Upper lobe of left lung (tissue), 6 donors: Measurements from ENCODE around the gene PPEF2. TPM values are rescaled to one million over a fixed set of nuclear protein-coding genes. Genes with fewer than 3 reads are reported as not detected.

ENCODE experiments used
- ATAC-seq, 2 donors: fragments of 200-7000 bp; cut with Tn5 transposase; one replicate each; pipeline ENCODE4 v1.9.1; 2022; ENCODE audit warnings: mild to moderate bottlenecking in 2 of 2, moderate library complexity in 2 of 2; ENCODE audit not compliant: low FRiP score in 2 of 2
- DNase-seq, 2 donors: peaks; one replicate each; pipeline ENCODE4 v3.0.0-alpha.2; 2019 to 2020
- H3K27ac ChIP-seq, 4 donors: fragments of 200-600 bp; sonication (generic); one replicate each; pipeline ENCODE4 v1.5.1; 2016 to 2019
- H3K27me3 ChIP-seq, 4 donors: fragments of 200-600 bp; sonication (generic); one replicate each; pipeline ENCODE4 v1.5.1; 2017 to 2019
- H3K36me3 ChIP-seq, 4 donors: fragments of 200-600 bp; sonication (generic); one replicate each; pipeline ENCODE4 v1.5.1; 2016 to 2019
- H3K4me1 ChIP-seq, 4 donors: fragments of 200-600 bp; sonication (generic); one replicate each; pipeline ENCODE4 v1.5.1; 2018 to 2019
- H3K4me3 ChIP-seq, 4 donors: fragments of 200-600 bp; sonication (generic); one replicate each; pipeline ENCODE4 v1.5.1; 2017 to 2019; ENCODE audit warnings: mild to moderate bottlenecking in 2 of 4, moderate library complexity in 1 of 4
- H3K9me3 ChIP-seq, 4 donors: fragments of 200-600 bp; sonication (generic); one replicate each; pipeline ENCODE4 v1.5.1; 2018 to 2019
- EP300 ChIP-seq, 4 donors: sonication (generic); formaldehyde crosslinking; IDR thresholded peaks; one replicate each; pipeline ENCODE4 v1.5.1; 2017; ENCODE audit warnings: antibody characterized with exemption in 4 of 4, control low read depth in 2 of 4
- POLR2A ChIP-seq, 4 donors: fragments of 450-650 bp; IDR thresholded peaks; one replicate each; pipeline ENCODE4 v1.5.1; 2016 to 2017; ENCODE audit warnings: antibody characterized with exemption in 4 of 4, mild to moderate bottlenecking in 2 of 4
- POLR2AphosphoS5 ChIP-seq, 2 donors: sonication (generic); formaldehyde crosslinking; IDR thresholded peaks; one replicate each; pipeline ENCODE4 v1.5.1; 2017; ENCODE audit warnings: antibody characterized with exemption in 2 of 2
- WGBS, 2 donors: methylation state at CpG; one replicate each; pipeline ENCODE4 v1.1.5; 2017 to 2018; 5-methylcytosine and 5-hydroxymethylcytosine counted together
- total RNA-seq, 6 donors: library from RNA; depleted of rRNA in 4 of 6; stranded (reverse); fragments of >200 nt in 4 of 6; gene quantifications; one replicate each; pipeline versions ENCODE4 v1.1.0 to v1.2.1, GENCODE V29; 2016 to 2021
- TF ChIP-seq, protein P1 (sequence below), 6 experiments: fragments of 450-650 bp in 4 of 6; fragments of 200-600 bp in 2 of 6; sonication (generic) in 2 of 6; IDR thresholded peaks; one replicate each; pipeline ENCODE4 v1.5.1; 2016 to 2019; ENCODE audit warnings: antibody characterized with exemption in 6 of 6
- donor health status: DM: no; HTN: no; CAD: no; lungs with moderate emphysema.
- donor health status: DM: no; HTN: yes; CAD: no; lungs with severe emphysema.

PPEF2 gene, protein sequence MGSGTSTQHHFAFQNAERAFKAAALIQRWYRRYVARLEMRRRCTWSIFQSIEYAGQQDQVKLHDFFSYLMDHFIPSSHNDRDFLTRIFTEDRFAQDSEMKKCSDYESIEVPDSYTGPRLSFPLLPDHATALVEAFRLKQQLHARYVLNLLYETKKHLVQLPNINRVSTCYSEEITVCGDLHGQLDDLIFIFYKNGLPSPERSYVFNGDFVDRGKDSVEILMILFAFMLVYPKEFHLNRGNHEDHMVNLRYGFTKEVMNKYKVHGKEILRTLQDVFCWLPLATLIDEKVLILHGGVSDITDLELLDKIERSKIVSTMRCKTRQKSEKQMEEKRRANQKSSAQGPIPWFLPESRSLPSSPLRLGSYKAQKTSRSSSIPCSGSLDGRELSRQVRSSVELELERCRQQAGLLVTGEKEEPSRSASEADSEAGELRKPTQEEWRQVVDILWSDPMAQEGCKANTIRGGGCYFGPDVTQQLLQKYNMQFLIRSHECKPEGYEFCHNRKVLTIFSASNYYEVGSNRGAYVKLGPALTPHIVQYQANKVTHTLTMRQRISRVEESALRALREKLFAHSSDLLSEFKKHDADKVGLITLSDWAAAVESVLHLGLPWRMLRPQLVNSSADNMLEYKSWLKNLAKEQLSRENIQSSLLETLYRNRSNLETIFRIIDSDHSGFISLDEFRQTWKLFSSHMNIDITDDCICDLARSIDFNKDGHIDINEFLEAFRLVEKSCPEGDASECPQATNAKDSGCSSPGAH
- total RNA-seq: not detected

DNA sequence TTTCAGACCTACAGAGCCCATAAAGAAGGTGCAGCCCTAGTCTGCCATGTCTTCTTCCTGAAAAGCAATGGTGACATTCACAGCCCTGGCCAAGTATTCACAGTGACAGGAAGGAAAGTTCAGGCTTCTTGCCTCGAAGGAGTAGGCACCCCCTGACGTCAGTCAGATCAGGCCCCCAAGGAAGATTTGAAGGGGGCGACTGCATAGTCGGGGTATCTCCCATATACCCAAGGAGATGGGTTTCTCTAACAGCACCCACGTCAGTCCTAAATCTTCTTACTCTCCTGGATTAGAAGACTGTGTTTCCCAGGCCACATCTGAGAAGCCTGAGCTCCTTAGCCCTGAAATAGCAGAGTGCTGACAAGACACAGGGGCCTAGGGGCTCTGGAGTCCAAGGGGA is at the start of gene PPEF2:
TSS of gene PPEF2 (minus strand) at position 101 of the 400 bp plus-strand sequence. CDS start 6,127 bp downstream, outside the sequence.
- Histone ChIP-seq H3K27me3 (no peaks in the 10 kb centered on the region), H3K4me1 (no peaks in the 10 kb centered on the region), H3K27ac (no peak within 1 kb of the TSS), H3K36me3 (no peaks in the 10 kb centered on the region), H3K4me3 (no peak within 1 kb of the TSS), H3K9me3 (no peaks in the 10 kb centered on the region)
- WGBS, 2 donors: 78 to 91% methylated on average over 4 to 5 of the region's 5 CpGs
- DNase-seq (no peak), ATAC-seq (no peak)
- TF ChIP-seq, protein P1, sequence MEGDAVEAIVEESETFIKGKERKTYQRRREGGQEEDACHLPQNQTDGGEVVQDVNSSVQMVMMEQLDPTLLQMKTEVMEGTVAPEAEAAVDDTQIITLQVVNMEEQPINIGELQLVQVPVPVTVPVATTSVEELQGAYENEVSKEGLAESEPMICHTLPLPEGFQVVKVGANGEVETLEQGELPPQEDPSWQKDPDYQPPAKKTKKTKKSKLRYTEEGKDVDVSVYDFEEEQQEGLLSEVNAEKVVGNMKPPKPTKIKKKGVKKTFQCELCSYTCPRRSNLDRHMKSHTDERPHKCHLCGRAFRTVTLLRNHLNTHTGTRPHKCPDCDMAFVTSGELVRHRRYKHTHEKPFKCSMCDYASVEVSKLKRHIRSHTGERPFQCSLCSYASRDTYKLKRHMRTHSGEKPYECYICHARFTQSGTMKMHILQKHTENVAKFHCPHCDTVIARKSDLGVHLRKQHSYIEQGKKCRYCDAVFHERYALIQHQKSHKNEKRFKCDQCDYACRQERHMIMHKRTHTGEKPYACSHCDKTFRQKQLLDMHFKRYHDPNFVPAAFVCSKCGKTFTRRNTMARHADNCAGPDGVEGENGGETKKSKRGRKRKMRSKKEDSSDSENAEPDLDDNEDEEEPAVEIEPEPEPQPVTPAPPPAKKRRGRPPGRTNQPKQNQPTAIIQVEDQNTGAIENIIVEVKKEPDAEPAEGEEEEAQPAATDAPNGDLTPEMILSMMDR (IDR thresholded peaks at IDR 0.05): no peak
- TF ChIP-seq POLR2A (IDR thresholded peaks at IDR 0.05): no peak
- TF ChIP-seq EP300 (IDR thresholded peaks at IDR 0.05): no peak
- no peak for TF ChIP-seq POLR2AphosphoS5 (IDR thresholded peaks at IDR 0.05)

DNA sequence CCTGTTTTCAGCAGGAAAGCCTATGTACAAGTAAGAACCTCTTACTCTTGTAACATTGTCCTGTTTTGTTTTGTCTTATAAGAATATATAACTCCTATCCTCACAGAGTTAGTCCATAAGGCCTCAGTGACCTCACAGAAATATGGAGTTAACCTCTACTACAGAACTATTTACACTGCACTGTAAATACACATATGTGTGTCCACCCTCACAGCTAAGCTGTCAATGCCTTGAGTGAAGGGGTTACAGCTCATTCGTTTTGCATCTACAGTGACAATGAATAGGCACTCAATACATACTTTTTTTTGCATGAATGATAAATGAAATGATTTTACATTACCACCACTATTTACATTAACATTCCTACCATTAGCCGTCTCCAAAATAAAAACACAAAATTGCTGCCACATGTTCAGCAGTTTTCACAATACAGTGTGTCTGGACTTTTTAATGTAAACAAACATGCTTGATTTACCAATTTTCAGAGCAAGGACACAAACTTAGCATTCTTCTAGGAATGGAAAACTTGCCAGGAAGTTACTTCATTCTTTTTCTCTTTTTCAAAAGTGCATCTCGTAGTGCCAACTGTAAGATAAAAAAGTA is 48.1 kb upstream of the PPEF2 start:
- whole genome bisulfite sequencing, 2 donors: 78% methylated on average over 3 of the region's 3 CpGs
- Histone ChIP-seq H3K27ac (no peak overlapping the region), H3K4me1 (no peaks in the 10 kb centered on the region), H3K9me3 (no peaks in the 10 kb centered on the region), H3K36me3 (peaks cover 18 to 71% (median 47%) of the 10 kb centered on the region in 4 donors), H3K4me3 (no peak overlapping the region), H3K27me3 (no peaks in the 10 kb centered on the region)
- TF ChIP-seq, protein P1 (IDR thresholded peaks at IDR 0.05): no peak
- TF ChIP-seq EP300 (IDR thresholded peaks at IDR 0.05) (no peak), POLR2AphosphoS5 (IDR thresholded peaks at IDR 0.05) (no peak), POLR2A (IDR thresholded peaks at IDR 0.05) (no peak)
- no peak for ATAC-seq
- DNase-seq: no peak

DNA sequence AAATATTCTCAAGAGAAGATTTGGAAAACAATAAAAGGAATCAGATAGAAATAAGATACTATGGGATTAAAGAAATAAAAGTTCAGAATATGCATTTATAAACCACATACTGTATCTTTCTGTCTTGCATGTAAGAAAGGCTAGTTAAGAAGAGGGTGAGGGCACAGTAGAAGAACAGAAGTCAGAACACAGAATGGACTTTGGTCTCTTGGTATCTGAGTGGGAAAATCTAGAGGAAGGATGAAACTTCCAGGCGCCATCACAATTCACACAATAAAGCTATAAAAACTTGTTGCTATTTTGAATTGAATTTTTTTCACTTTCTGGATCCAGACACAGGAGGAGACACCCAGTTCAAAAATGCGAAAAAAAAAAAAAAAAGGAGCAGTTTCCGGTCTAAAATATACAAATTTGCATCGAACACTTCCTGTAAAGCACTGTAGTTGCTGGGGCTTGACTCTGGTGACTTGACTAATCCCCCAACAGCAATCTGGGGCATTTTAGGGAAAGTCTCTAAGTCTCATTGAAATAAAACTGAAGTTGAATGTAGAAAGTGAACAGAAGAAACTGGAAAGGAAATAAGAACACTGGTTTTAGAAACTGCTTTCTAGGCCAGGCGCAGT is 46.7 kb upstream of the PPEF2 start:
- WGBS, 2 donors: 68 to 85% methylated on average over 5 of the region's 5 CpGs
- Histone ChIP-seq H3K36me3 (peaks cover 17 to 58% (median 35%) of the 10 kb centered on the region in 4 donors), H3K4me1 (no peaks in the 10 kb centered on the region), H3K27me3 (no peaks in the 10 kb centered on the region), H3K9me3 (no peaks in the 10 kb centered on the region), H3K27ac (no peak overlapping the region), H3K4me3 (no peak overlapping the region)
- TF ChIP-seq POLR2A (IDR thresholded peaks at IDR 0.05): no peak
- no peak for TF ChIP-seq EP300 (IDR thresholded peaks at IDR 0.05)
- TF ChIP-seq, protein P1 (IDR thresholded peaks at IDR 0.05): no peak
- TF ChIP-seq POLR2AphosphoS5 (IDR thresholded peaks at IDR 0.05): no peak
- DNase-seq: no peak
- ATAC-seq: no peak

DNA sequence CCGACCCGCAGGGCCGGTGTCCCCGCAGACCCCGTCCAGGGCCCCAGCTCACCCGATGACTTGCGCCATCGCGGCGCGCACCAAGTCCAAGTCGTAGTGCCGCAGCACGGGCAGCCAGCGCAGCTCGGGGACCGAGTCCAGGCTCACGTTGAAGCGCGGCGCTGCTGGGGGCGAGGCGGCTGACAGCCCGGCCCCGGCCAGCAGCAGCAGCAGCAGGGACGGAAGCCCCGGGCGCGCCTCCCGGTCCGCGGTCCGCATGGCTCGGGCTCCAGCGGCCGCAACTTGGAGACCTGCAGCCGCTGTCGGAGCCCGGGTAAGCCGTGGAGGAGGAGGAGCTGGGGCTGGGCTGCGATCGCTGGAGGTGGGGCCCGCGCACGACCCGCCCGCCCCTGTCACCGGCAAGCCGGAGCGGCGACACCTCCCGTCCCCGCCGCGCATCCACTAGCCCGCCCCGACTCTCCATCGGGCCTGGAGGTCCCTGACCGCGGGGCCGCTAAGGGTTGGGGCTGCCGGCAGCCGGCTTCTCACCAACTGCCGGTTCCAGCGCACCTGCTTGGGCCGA is 38.5 kb upstream of the PPEF2 start, which contains the start of gene NAAA:
TSS of gene NAAA (minus strand) at position 322 of the 562 bp plus-strand sequence. CDS start at position 258, 64 bp downstream.
- peaks cover 4 to 16% (median 12%) of the 10 kb centered on the region in 4 donors for H3K4me1 ChIP-seq

More for the DNA sequence above, 38.5 kb upstream of the PPEF2 start, which contains the start of gene NAAA:
- peak; percentile 88 to 93 for DNase-seq
- H3K27ac ChIP-seq: peak within 1 kb of the TSS; percentile 81 to 88 (median 84)
- TF ChIP-seq POLR2AphosphoS5 (IDR thresholded peaks at IDR 0.05): peak; percentile 10 to 47
- TF ChIP-seq, protein P1 (IDR thresholded peaks at IDR 0.05): peak in 4 of 6 experiments; percentile 41 to 45 (median 43)
- peak in 1 of 4 donors; percentile 74 for TF ChIP-seq POLR2A (IDR thresholded peaks at IDR 0.05)
- TF ChIP-seq EP300 (IDR thresholded peaks at IDR 0.05): no peak
- H3K4me3 ChIP-seq: peak within 1 kb of the TSS; percentile 66 to 91 (median 82)
- ATAC-seq: peak; percentile 93 to 95
- whole genome bisulfite sequencing, 2 donors: 1 to 3% methylated on average over 9 to 20 of the region's 66 CpGs
- H3K27me3 ChIP-seq: no peaks in the 10 kb centered on the region
- H3K36me3 ChIP-seq: no peaks in the 10 kb centered on the region
- no peaks in the 10 kb centered on the region for H3K9me3 ChIP-seq
